Upper lobe of left lung (tissue), 6 donors: ENCODE results near the gene METTL17. TPM values are rescaled to one million over a fixed set of nuclear protein-coding genes. Genes with fewer than 3 reads are reported as not detected.
"Not testable (repeated sequence)": the region's sequence is repeated elsewhere in the genome, so short reads cannot be mapped to it uniquely, and the experiment has no call there.

Experiments
- ATAC-seq, 2 donors: fragments of 200-7000 bp; cut with Tn5 transposase; one replicate each; pipeline ENCODE4 v1.9.1; 2022; ENCODE audit warnings: mild to moderate bottlenecking in 2 of 2, moderate library complexity in 2 of 2; ENCODE audit not compliant: low FRiP score in 2 of 2
- DNase-seq, 2 donors: peaks; one replicate each; pipeline ENCODE4 v3.0.0-alpha.2; 2019 to 2020
- H3K27ac ChIP-seq, 4 donors: fragments of 200-600 bp; sonication (generic); one replicate each; pipeline ENCODE4 v1.5.1; 2016 to 2019
- H3K27me3 ChIP-seq, 4 donors: fragments of 200-600 bp; sonication (generic); one replicate each; pipeline ENCODE4 v1.5.1; 2017 to 2019
- H3K36me3 ChIP-seq, 4 donors: fragments of 200-600 bp; sonication (generic); one replicate each; pipeline ENCODE4 v1.5.1; 2016 to 2019
- H3K4me1 ChIP-seq, 4 donors: fragments of 200-600 bp; sonication (generic); one replicate each; pipeline ENCODE4 v1.5.1; 2018 to 2019
- H3K4me3 ChIP-seq, 4 donors: fragments of 200-600 bp; sonication (generic); one replicate each; pipeline ENCODE4 v1.5.1; 2017 to 2019; ENCODE audit warnings: mild to moderate bottlenecking in 2 of 4, moderate library complexity in 1 of 4
- H3K9me3 ChIP-seq, 4 donors: fragments of 200-600 bp; sonication (generic); one replicate each; pipeline ENCODE4 v1.5.1; 2018 to 2019
- CTCF ChIP-seq, 6 experiments: fragments of 450-650 bp in 4 of 6; fragments of 200-600 bp in 2 of 6; sonication (generic) in 2 of 6; IDR thresholded peaks; one replicate each; pipeline ENCODE4 v1.5.1; 2016 to 2019; ENCODE audit warnings: antibody characterized with exemption in 6 of 6
- EP300 ChIP-seq, 4 donors: sonication (generic); formaldehyde crosslinking; IDR thresholded peaks; one replicate each; pipeline ENCODE4 v1.5.1; 2017; ENCODE audit warnings: antibody characterized with exemption in 4 of 4, control low read depth in 2 of 4
- POLR2A ChIP-seq, 4 donors: fragments of 450-650 bp; IDR thresholded peaks; one replicate each; pipeline ENCODE4 v1.5.1; 2016 to 2017; ENCODE audit warnings: antibody characterized with exemption in 4 of 4, mild to moderate bottlenecking in 2 of 4
- POLR2AphosphoS5 ChIP-seq, 2 donors: sonication (generic); formaldehyde crosslinking; IDR thresholded peaks; one replicate each; pipeline ENCODE4 v1.5.1; 2017; ENCODE audit warnings: antibody characterized with exemption in 2 of 2
- WGBS, 2 donors: methylation state at CpG; one replicate each; pipeline ENCODE4 v1.1.5; 2017 to 2018; 5-methylcytosine and 5-hydroxymethylcytosine counted together
- total RNA-seq, 6 donors: library from RNA; depleted of rRNA in 4 of 6; stranded (reverse); fragments of >200 nt in 4 of 6; gene quantifications; one replicate each; pipeline versions ENCODE4 v1.1.0 to v1.2.1, GENCODE V29; 2016 to 2021
- donor health status: DM: no; HTN: no; CAD: no; lungs with moderate emphysema.
- donor health status: DM: no; HTN: yes; CAD: no; lungs with severe emphysema.

METTL17 gene
- total RNA-seq, 6 donors from 2014 or later = 39.2 to 202 (median 59.4) TPM

- Histone ChIP-seq H3K27ac (no peak overlapping the region), H3K36me3 (no peaks in the 10 kb centered on the region), H3K9me3 (no peaks in the 10 kb centered on the region), H3K27me3 (no peaks in the 10 kb centered on the region), H3K4me1 (peaks cover 0 to 8% (median 2%) of the 10 kb centered on the region in 4 donors), H3K4me3 (no peak overlapping the region)
- no peak for ATAC-seq
- 100% methylated on average over 1 of the region's 1 CpG for WGBS, 2 donors
- DNase-seq = no peak
- TF ChIP-seq CTCF (IDR thresholded peaks at IDR 0.05) = no peak
- no peak for TF ChIP-seq POLR2A (IDR thresholded peaks at IDR 0.05)
Measured at GRCh38 chr14:20976291-20976690, 13.5 kb upstream of the METTL17 start.

DNA sequence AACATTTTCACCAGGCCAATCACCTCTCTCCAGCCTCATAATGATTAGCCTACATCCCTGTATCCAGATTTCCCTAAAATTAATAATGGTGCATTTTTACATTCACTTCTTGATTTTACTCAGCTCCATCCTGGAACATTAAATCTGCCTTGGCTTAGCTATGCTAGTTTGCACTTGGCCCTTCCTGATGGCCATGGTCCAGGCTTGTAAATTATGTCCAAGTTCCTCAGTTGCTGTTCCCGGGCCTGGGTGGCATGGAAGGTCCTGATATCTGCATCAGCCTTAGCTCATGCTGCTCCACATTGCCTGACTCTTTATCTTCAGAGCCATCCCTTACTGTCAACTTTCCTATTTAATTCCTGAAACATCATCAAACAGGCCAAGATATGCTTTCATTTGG lies 11.1 kb upstream of the METTL17 start:
- DNase-seq (no peak), ATAC-seq (no peak)
- Histone ChIP-seq H3K9me3 (no peaks in the 10 kb centered on the region), H3K4me3 (no peak overlapping the region), H3K4me1 (no peaks in the 10 kb centered on the region), H3K27me3 (no peaks in the 10 kb centered on the region), H3K36me3 (no peaks in the 10 kb centered on the region), H3K27ac (no peak overlapping the region)
- WGBS, 2 donors = 56 to 67% methylated on average over 1 of the region's 1 CpG
- TF ChIP-seq POLR2A (IDR thresholded peaks at IDR 0.05) (no peak), POLR2AphosphoS5 (IDR thresholded peaks at IDR 0.05) (no peak)

DNA sequence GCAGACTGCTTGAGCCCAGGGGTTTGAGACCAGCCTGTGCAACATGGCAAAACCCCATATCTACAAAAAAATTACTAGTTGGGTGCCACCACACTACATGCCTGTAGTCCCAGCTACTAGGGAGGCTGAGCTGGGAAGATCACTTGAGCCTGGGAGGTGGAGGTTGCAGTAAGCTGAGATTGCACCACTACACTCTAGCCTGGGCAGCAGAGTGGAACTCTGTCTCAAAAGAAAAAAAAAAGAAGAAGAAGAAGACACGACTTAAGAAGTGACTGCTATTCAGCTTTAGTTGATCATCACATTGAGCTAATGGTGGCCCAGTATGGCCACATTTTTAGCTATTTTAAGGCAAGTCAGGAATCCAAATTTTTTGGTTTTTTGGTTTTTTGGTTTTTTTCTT lies 8.9 kb upstream of the METTL17 start:
- DNase-seq = no peak
- Histone ChIP-seq H3K36me3 (no peaks in the 10 kb centered on the region), H3K4me3 (no peak overlapping the region), H3K9me3 (no peaks in the 10 kb centered on the region), H3K27ac (no peak overlapping the region), H3K27me3 (no peaks in the 10 kb centered on the region), H3K4me1 (no peaks in the 10 kb centered on the region)
- no peak for ATAC-seq
- 76 to 85% methylated on average over 1 of the region's 1 CpG for WGBS, 2 donors
- TF ChIP-seq POLR2AphosphoS5 (IDR thresholded peaks at IDR 0.05) (no peak), POLR2A (IDR thresholded peaks at IDR 0.05) (no peak), EP300 (IDR thresholded peaks at IDR 0.05) (no peak), CTCF (IDR thresholded peaks at IDR 0.05) (no peak)

GRCh38 chr14:20982646-20983369 lies 7.0 kb upstream of the METTL17 start:
- peaks cover 0 to 5% (median 0%) of the 10 kb centered on the region in 4 donors for H3K4me1 ChIP-seq
- TF ChIP-seq POLR2AphosphoS5 (IDR thresholded peaks at IDR 0.05) (no peak), CTCF (IDR thresholded peaks at IDR 0.05) (no peak), POLR2A (IDR thresholded peaks at IDR 0.05) (no peak), EP300 (IDR thresholded peaks at IDR 0.05) (no peak)
- H3K4me3 ChIP-seq = no peak overlapping the region
- H3K27me3 ChIP-seq = no peaks in the 10 kb centered on the region
- H3K36me3 ChIP-seq = no peaks in the 10 kb centered on the region
- DNase-seq (no peak), ATAC-seq (no peak)
- WGBS, 2 donors = 75 to 83% methylated on average over 2 of the region's 2 CpGs
- H3K9me3 ChIP-seq = no peaks in the 10 kb centered on the region
- H3K27ac ChIP-seq = no peak overlapping the region

DNA sequence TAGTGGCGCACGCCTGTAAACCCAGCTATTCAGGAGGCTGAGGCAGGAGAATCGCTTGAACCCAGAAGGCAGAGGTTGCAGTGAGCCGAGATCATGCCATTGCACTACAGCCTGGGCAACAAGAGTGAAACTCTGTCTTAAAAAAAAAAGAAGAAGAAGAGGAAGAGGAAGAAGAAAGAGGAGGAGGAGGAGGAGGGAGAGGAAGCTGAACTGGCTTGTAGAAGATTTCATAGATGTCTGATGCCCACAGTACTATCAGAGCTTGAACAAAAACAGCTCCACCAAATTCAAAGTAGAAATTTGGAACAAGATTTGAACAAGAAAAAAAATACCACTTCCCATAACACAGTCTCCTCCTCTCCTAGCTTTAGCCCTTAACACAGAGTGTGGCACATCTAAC lies 4.1 kb upstream of the METTL17 start:
- not testable (repeated sequence) for H3K27ac ChIP-seq, ATAC-seq, H3K36me3 ChIP-seq, DNase-seq, H3K27me3 ChIP-seq, H3K4me3 ChIP-seq, H3K9me3 ChIP-seq
- peaks cover 13 to 15% (median 14%) of the 10 kb centered on the region in 4 donors for H3K4me1 ChIP-seq
- WGBS, 2 donors = 86 to 92% methylated on average over 4 of the region's 4 CpGs

GRCh38 chr14:20986811-20987210 lies 3.0 kb upstream of the METTL17 start:
- Histone ChIP-seq H3K36me3 (peaks cover 0 to 4% (median 2%) of the 10 kb centered on the region in 4 donors), H3K27me3 (no peaks in the 10 kb centered on the region), H3K27ac (no peak overlapping the region), H3K9me3 (no peaks in the 10 kb centered on the region), H3K4me1 (peaks cover 24 to 26% (median 26%) of the 10 kb centered on the region in 4 donors), H3K4me3 (no peak overlapping the region)
- ATAC-seq (peak in 1 of 2 donors; percentile 76), DNase-seq (no peak)
- WGBS, 2 donors = 47 to 56% methylated on average over 2 of the region's 2 CpGs
- TF ChIP-seq POLR2A (IDR thresholded peaks at IDR 0.05) = no peak
- TF ChIP-seq POLR2AphosphoS5 (IDR thresholded peaks at IDR 0.05) = no peak
- TF ChIP-seq CTCF (IDR thresholded peaks at IDR 0.05) = no peak
- no peak for TF ChIP-seq EP300 (IDR thresholded peaks at IDR 0.05)
